Panc1 (cell line): ENCODE data around the gene GDPD5. TPM values are rescaled to one million over a fixed set of nuclear protein-coding genes. Genes with fewer than 3 reads are reported as not detected.

Experiments used
- ATAC-seq: fragments of 200-7000 bp; cut with Tn5 transposase; 2 replicates; pipeline ENCODE4 v1.9.1; 2020; ENCODE audit warnings: mild to moderate bottlenecking, moderate library complexity
- BruUV-seq: library from RNA; stranded (reverse); fragments of 400-500 nt; replicated peaks from 2 replicates; lab custom pipeline; 2021; lab: Mats Ljungman, UMichigan
- CTCF ChIA-PET: fragments of 300-600 bp; sonication (Branson Sonifier 250); formaldehyde crosslinking; loops from one replicate; lab custom pipeline; 2022; ENCODE audit warnings: antibody characterized with exemption; lab: Charles Lee
- POLR2A ChIA-PET: fragments of 300-600 bp; sonication (Branson Sonifier 250); formaldehyde crosslinking; loops from one replicate; lab custom pipeline; 2022; ENCODE audit warnings: antibody characterized with exemption; lab: Charles Lee
- DNase-seq: peaks from one replicate; pipeline ENCODE4 v3.0.0-alpha.2; 2010; ENCODE audit warnings: low read depth, low spot score
- H3K27ac ChIP-seq: 2 replicates; pipeline ENCODE4 v1.5.1; 2011; ENCODE audit warnings: mild to moderate bottlenecking, low read length, inconsistent platforms
- H3K27me3 ChIP-seq: fragments of 200-500 bp; sonication (Bioruptor generic); 2 replicates; pipeline ENCODE4 v1.6.0; 2014; ENCODE audit warnings: low read length, inconsistent platforms; ENCODE audit not compliant: control insufficient read depth, insufficient read depth
- H3K36me3 ChIP-seq: fragments of 200-500 bp; sonication (Bioruptor generic); 2 replicates; pipeline ENCODE4 v1.5.1; 2014; ENCODE audit warnings: inconsistent platforms, mild to moderate bottlenecking, low read length, moderate library complexity; ENCODE audit not compliant: control insufficient read depth, insufficient read depth
- H3K4me1 ChIP-seq: 2 replicates; pipeline ENCODE4 v1.5.1; 2011; ENCODE audit warnings: inconsistent platforms, mild to moderate bottlenecking, low read length, moderate library complexity; ENCODE audit not compliant: control insufficient read depth, insufficient read depth
- H3K4me3 ChIP-seq, 2 experiments: 2 replicates each; pipeline ENCODE4 v1.5.1; 2011 to 2012; ENCODE audit warnings: low read depth in 2 of 2, low read length in 2 of 2, mild to moderate bottlenecking in 2 of 2, inconsistent platforms in 1 of 2, moderate library complexity in 1 of 2
- H3K9me3 ChIP-seq: fragments of 200-500 bp; sonication (Bioruptor generic); 2 replicates; pipeline ENCODE4 v1.5.1; 2014; ENCODE audit warnings: low read depth, mild to moderate bottlenecking, inconsistent platforms, low read length, moderate library complexity; ENCODE audit not compliant: control insufficient read depth, insufficient read depth
- POLR2AphosphoS5 ChIP-seq: IDR thresholded peaks from 2 replicates; pipeline ENCODE4 v1.6.1; 2012; ENCODE audit warnings: mild to moderate bottlenecking, low read depth, low read length, moderate library complexity
- SIN3A ChIP-seq: IDR thresholded peaks from 2 replicates; pipeline ENCODE4 v1.6.1; 2012; ENCODE audit warnings: low read depth, mild to moderate bottlenecking, low read length, moderate library complexity, borderline replicate concordance; ENCODE audit not compliant: insufficient read depth
- TCF7L2 ChIP-seq: IDR thresholded peaks from 2 replicates; pipeline ENCODE4 v1.6.1; 2011; ENCODE audit warnings: mild to moderate bottlenecking, low read depth, low read length, inconsistent platforms
- in situ Hi-C: cut with HindIII; loops from 2 replicates; pipeline ENCODE4 v1.10.0; 2016; ENCODE audit warnings: low sequenced_read_pairs, low pct_unique_long_range_greater_than_20kb
- intact Hi-C: fragments of 100-400 bp; cut with micrococcal nuclease; formaldehyde crosslinking; loops from one replicate; pipeline ENCODE4 v1.10.0; 2022; ENCODE audit not compliant: unreplicated experiment
- total RNA-seq: library from RNA; stranded (reverse); gene quantifications from one replicate; pipeline ENCODE4 v1.2.1, GENCODE V29; 2021; ENCODE audit not compliant: unreplicated experiment
- TF ChIP-seq, protein P1 (sequence below): fragments of 450-650 bp; IDR thresholded peaks from 2 replicates; pipeline ENCODE4 v1.5.1; 2017; ENCODE audit warnings: mild to moderate bottlenecking
- TF ChIP-seq, protein P2 (sequence below), 2 experiments: IDR thresholded peaks; 2 replicates each; pipeline ENCODE4 v1.6.1; 2011 to 2012; ENCODE audit warnings: low read depth in 2 of 2, control low read depth in 1 of 2, low read length in 1 of 2, mild to moderate bottlenecking in 1 of 2, moderate library complexity in 1 of 2; ENCODE audit not compliant: insufficient read depth in 1 of 2

The GDPD5 gene
- total RNA-seq, 1 experiment from 2014 or later = 6.0 TPM

DNA sequence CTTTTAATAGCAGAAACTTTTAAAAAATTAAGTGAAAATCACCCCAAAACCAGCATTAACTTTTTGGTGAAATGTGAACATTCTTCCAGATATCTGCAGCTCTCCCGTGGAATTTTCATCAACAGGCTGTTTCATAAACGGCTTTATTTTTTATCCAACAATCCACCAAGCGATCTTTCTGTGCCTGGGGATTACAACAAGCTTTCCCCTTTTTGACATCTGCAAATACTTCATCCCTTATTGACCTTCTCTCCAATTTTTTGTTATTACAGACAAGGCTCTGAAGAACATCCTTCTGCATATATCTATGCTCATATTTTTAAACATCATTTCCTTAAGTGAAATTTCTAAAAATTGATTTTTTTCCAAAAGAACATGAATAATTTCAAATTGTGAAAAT is 30.5 kb upstream of the GDPD5 start:
- CTCF ChIA-PET = no interaction called here
- H3K27me3 ChIP-seq = no peaks in the 10 kb centered on the region
- intact Hi-C loops = no loop called here
- H3K4me1 ChIP-seq = peaks cover 17% of the 10 kb centered on the region; the same call in 1 of the 2 replicates
- no peaks in the 10 kb centered on the region for H3K36me3 ChIP-seq
- TF ChIP-seq POLR2AphosphoS5 = no peak
- TF ChIP-seq, protein P1, sequence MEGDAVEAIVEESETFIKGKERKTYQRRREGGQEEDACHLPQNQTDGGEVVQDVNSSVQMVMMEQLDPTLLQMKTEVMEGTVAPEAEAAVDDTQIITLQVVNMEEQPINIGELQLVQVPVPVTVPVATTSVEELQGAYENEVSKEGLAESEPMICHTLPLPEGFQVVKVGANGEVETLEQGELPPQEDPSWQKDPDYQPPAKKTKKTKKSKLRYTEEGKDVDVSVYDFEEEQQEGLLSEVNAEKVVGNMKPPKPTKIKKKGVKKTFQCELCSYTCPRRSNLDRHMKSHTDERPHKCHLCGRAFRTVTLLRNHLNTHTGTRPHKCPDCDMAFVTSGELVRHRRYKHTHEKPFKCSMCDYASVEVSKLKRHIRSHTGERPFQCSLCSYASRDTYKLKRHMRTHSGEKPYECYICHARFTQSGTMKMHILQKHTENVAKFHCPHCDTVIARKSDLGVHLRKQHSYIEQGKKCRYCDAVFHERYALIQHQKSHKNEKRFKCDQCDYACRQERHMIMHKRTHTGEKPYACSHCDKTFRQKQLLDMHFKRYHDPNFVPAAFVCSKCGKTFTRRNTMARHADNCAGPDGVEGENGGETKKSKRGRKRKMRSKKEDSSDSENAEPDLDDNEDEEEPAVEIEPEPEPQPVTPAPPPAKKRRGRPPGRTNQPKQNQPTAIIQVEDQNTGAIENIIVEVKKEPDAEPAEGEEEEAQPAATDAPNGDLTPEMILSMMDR = no peak
- no peak for TF ChIP-seq SIN3A
- no peak for TF ChIP-seq TCF7L2
- TF ChIP-seq, protein P2, sequence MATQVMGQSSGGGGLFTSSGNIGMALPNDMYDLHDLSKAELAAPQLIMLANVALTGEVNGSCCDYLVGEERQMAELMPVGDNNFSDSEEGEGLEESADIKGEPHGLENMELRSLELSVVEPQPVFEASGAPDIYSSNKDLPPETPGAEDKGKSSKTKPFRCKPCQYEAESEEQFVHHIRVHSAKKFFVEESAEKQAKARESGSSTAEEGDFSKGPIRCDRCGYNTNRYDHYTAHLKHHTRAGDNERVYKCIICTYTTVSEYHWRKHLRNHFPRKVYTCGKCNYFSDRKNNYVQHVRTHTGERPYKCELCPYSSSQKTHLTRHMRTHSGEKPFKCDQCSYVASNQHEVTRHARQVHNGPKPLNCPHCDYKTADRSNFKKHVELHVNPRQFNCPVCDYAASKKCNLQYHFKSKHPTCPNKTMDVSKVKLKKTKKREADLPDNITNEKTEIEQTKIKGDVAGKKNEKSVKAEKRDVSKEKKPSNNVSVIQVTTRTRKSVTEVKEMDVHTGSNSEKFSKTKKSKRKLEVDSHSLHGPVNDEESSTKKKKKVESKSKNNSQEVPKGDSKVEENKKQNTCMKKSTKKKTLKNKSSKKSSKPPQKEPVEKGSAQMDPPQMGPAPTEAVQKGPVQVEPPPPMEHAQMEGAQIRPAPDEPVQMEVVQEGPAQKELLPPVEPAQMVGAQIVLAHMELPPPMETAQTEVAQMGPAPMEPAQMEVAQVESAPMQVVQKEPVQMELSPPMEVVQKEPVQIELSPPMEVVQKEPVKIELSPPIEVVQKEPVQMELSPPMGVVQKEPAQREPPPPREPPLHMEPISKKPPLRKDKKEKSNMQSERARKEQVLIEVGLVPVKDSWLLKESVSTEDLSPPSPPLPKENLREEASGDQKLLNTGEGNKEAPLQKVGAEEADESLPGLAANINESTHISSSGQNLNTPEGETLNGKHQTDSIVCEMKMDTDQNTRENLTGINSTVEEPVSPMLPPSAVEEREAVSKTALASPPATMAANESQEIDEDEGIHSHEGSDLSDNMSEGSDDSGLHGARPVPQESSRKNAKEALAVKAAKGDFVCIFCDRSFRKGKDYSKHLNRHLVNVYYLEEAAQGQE (IDR thresholded peaks at IDR 0.05; ENCODE audit: insufficient read depth in 1 of 2, low read depth in 2 of 2, low read length in 1 of 2) = no peak
- no peaks in the 10 kb centered on the region for H3K9me3 ChIP-seq
- no TSS peak for BruUV-seq
- POLR2A ChIA-PET = no interaction called here
- no peak for ATAC-seq
- no peak for DNase-seq
- no peak overlapping the region for H3K27ac ChIP-seq
- in situ Hi-C loops = no loop called here
- H3K4me3 ChIP-seq = no peak overlapping the region

DNA sequence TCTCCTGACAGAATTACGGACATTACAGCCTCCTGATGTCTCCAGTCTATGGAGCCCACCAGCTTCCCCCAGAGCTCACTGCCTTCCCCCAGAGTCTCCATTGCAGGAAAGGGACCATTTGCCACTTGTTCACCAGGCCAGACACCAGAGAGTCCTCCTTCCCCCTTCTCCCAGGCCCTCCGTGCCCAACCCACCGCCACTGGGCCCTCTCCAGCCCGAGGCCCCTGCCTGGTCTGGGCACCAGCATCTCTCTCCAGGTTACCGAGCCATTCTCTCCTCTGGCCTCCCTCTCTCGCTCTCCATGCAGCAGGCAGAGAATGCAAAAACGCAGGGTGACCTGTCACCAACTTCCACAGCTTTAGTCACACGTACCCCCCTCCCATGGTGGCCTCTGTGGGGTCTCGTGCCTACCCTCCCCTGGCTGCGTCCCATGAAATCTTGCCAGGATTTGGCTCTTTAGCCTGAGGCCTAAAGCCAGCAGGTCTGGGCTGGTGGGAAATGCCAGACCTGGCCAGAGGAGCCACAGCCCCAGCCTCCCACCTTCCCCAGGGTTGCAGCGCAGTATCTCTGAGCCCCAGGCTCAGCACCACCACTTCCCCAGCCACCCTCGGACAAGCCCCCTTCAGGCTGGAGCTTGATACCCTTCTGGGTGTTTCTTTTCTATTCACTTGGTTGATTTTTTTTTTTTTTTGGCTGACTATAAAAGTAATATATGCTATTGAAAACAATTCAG is 29.5 kb upstream of the GDPD5 start:
- no peak overlapping the region for H3K27ac ChIP-seq
- POLR2A ChIA-PET = no interaction called here
- in situ Hi-C loops (no loop called here), intact Hi-C loops (no loop called here)
- H3K4me3 ChIP-seq = no peak overlapping the region
- no peaks in the 10 kb centered on the region for H3K36me3 ChIP-seq
- no peak for ATAC-seq
- TF ChIP-seq, protein P2 (IDR thresholded peaks at IDR 0.05; ENCODE audit: insufficient read depth in 1 of 2, low read depth in 2 of 2, low read length in 1 of 2) = no peak
- no peak for TF ChIP-seq SIN3A
- no peak for TF ChIP-seq TCF7L2
- TF ChIP-seq, protein P1 = no peak
- no peak for TF ChIP-seq POLR2AphosphoS5
- no TSS peak for BruUV-seq
- DNase-seq = no peak
- H3K9me3 ChIP-seq = no peaks in the 10 kb centered on the region
- H3K27me3 ChIP-seq = no peaks in the 10 kb centered on the region
- CTCF ChIA-PET = no interaction called here
- peaks cover 17% of the 10 kb centered on the region; the same call in 1 of the 2 replicates for H3K4me1 ChIP-seq
